Fibroblast of skin of abdomen (primary cell): ENCODE measurements around the gene AIF1.

Experiments
- DNase-seq: peaks from one replicate; pipeline ENCODE4 v3.0.0-alpha.2; 2013

AIF1 gene

GRCh38 chr6:31621320-31621939 lies 6.4 kb downstream of the AIF1 start:
- no peak for DNase-seq

GRCh38 chr6:31621991-31622390 lies 7.0 kb downstream of the AIF1 start:
- DNase-seq: peak; percentile 40

- DNase-seq: no peak
These were observed 7.7 kb downstream of the AIF1 start for GRCh38 chr6:31622684-31623091.

GRCh38 chr6:31624070-31624469 lies 9.0 kb downstream of the AIF1 start:
- DNase-seq: no peak

GRCh38 chr6:31626952-31627351 lies 11.9 kb downstream of the AIF1 start:
- no peak for DNase-seq

- no peak for DNase-seq
These were observed 12.8 kb downstream of the AIF1 start for GRCh38 chr6:31627690-31628287.

GRCh38 chr6:31629014-31629413 lies 14.0 kb downstream of the AIF1 start:
- no peak for DNase-seq

- DNase-seq: no peak
These were observed 15.3 kb downstream of the AIF1 start for GRCh38 chr6:31630177-31630934.

GRCh38 chr6:31631209-31631608 lies 16.2 kb downstream of the AIF1 start:
- DNase-seq: no peak

GRCh38 chr6:31631681-31632278 lies 16.7 kb downstream of the AIF1 start:
- DNase-seq: no peak

- DNase-seq: no peak
These were observed 17.4 kb downstream of the AIF1 start for GRCh38 chr6:31632279-31632946.

- no peak for DNase-seq
These were observed 18.4 kb downstream of the AIF1 start for GRCh38 chr6:31633447-31633846.

- DNase-seq: no peak
These were observed 19.1 kb downstream of the AIF1 start for GRCh38 chr6:31634131-31634530.

GRCh38 chr6:31634969-31635575 lies 20.0 kb downstream of the AIF1 start:
- DNase-seq: no peak

GRCh38 chr6:31636698-31637596 lies 21.9 kb downstream of the AIF1 start:
- no peak for DNase-seq

- DNase-seq: no peak
These were observed 24.0 kb downstream of the AIF1 start for GRCh38 chr6:31639043-31639442.

GRCh38 chr6:31639449-31639861 lies 24.4 kb downstream of the AIF1 start:
- peak; percentile 41 for DNase-seq

GRCh38 chr6:31640612-31641011 lies 25.6 kb downstream of the AIF1 start:
- no peak for DNase-seq

- DNase-seq: no peak
These were observed 26.3 kb downstream of the AIF1 start for GRCh38 chr6:31641370-31641769.

- DNase-seq: no peak
These were observed 27.9 kb downstream of the AIF1 start for GRCh38 chr6:31642798-31643570.
